Peyer's patch (tissue), 4 donors: ENCODE results near the gene LSM3.

ENCODE experiments used
- CTCF ChIP-seq, 6 experiments: fragments of 450-650 bp in 4 of 6; fragments of 200-600 bp in 2 of 6; sonication (generic) in 1 of 6; IDR thresholded peaks; one replicate each; pipeline ENCODE4 v1.5.1; 2017 to 2019; ENCODE audit warnings: antibody characterized with exemption in 6 of 6, mild to moderate bottlenecking in 3 of 6, moderate library complexity in 1 of 6
- POLR2A ChIP-seq, 2 donors: fragments of 450-650 bp; IDR thresholded peaks; one replicate each; pipeline ENCODE4 v1.5.1; 2017; ENCODE audit warnings: antibody characterized with exemption in 2 of 2, mild to moderate bottlenecking in 2 of 2, moderate library complexity in 2 of 2

- no peak for TF ChIP-seq CTCF (IDR thresholded peaks at IDR 0.05)
- no peak for TF ChIP-seq POLR2A (IDR thresholded peaks at IDR 0.05)
Measured at GRCh38 chr3:14211621-14212020, 33.0 kb downstream of the LSM3 start.
